BJ (cell line): ENCODE data around the gene LGALS13. TPM values are rescaled to one million over a fixed set of nuclear protein-coding genes. Genes with fewer than 3 reads are reported as not detected.

Experiments used
- CTCF ChIA-PET: fragments of 350-600 bp; formaldehyde crosslinking; extraction: SDS; loops from one replicate; lab custom pipeline; 2021; ENCODE audit warnings: antibody characterized with exemption, inconsistent platforms; lab: Yijun Ruan, JAX
- POLR2A ChIA-PET: fragments of 300-600 bp; sonication (Branson Sonifier 250); formaldehyde crosslinking; extraction: SDS; loops from one replicate; lab custom pipeline; 2021; ENCODE audit warnings: antibody characterized with exemption; lab: Charles Lee
- DNase-seq: peaks from one replicate; pipeline ENCODE4 v3.0.0-alpha.2; 2011; ENCODE audit warnings: low read depth
- H3K27me3 ChIP-seq: 2 replicates; pipeline ENCODE4 v1.6.0; 2011; ENCODE audit warnings: low read length; ENCODE audit not compliant: control insufficient read depth, insufficient read depth
- H3K36me3 ChIP-seq: 2 replicates; pipeline ENCODE4 v1.5.1; 2011; ENCODE audit warnings: low read length; ENCODE audit not compliant: control insufficient read depth, insufficient read depth
- H3K4me3 ChIP-seq: 2 replicates; pipeline ENCODE4 v1.5.1; 2011; ENCODE audit warnings: low read depth, mild to moderate bottlenecking, control low read depth, low read length
- CTCF ChIP-seq: IDR thresholded peaks from 2 replicates; pipeline ENCODE4 v1.5.1; 2011; ENCODE audit warnings: low read depth, mild to moderate bottlenecking, control low read depth, inconsistent platforms, low read length, moderate library complexity; ENCODE audit not compliant: insufficient read depth
- polyA plus RNA-seq: library from polyadenylated mRNA; depleted of rRNA; stranded (reverse); fragments of >200 nt; gene quantifications from 2 replicates; pipeline ENCODE4 v1.2.3, GENCODE V29; 2011

Gene LGALS13
- polyA plus RNA-seq, 1 experiment: not detected

- no peak for DNase-seq
- Histone ChIP-seq H3K4me3 (no peak overlapping the region), H3K27me3 (no peaks in the 10 kb centered on the region), H3K36me3 (no peaks in the 10 kb centered on the region)
- CTCF ChIA-PET: no interaction called here
- POLR2A ChIA-PET: no interaction called here
- no peak for TF ChIP-seq CTCF
Measured at GRCh38 chr19:39582891-39583625, 19.3 kb upstream of the LGALS13 start.

GRCh38 chr19:39587496-39587895 lies 14.8 kb upstream of the LGALS13 start:
- H3K36me3 ChIP-seq: no peaks in the 10 kb centered on the region
- POLR2A ChIA-PET: no interaction called here
- CTCF ChIA-PET: no interaction called here
- no peak for TF ChIP-seq CTCF
- no peaks in the 10 kb centered on the region for H3K27me3 ChIP-seq
- no peak for DNase-seq
- H3K4me3 ChIP-seq: no peak overlapping the region

- CTCF ChIA-PET: no interaction called here
- POLR2A ChIA-PET: no interaction called here
- H3K36me3 ChIP-seq: no peaks in the 10 kb centered on the region
- DNase-seq: no peak
- H3K27me3 ChIP-seq: no peaks in the 10 kb centered on the region
- TF ChIP-seq CTCF: no peak
- H3K4me3 ChIP-seq: no peak overlapping the region
Measured at GRCh38 chr19:39588066-39588465, 14.3 kb upstream of the LGALS13 start.

- ChIA-PET CTCF (interaction anchor here (0.7 kb wide), 1 partner anchor 72 kb away, joined by 3 read pairs; no protein-coding TSS in a partner anchor), POLR2A (no interaction called here)
- no peak for TF ChIP-seq CTCF
- Histone ChIP-seq H3K4me3 (no peak overlapping the region), H3K36me3 (no peaks in the 10 kb centered on the region), H3K27me3 (no peaks in the 10 kb centered on the region)
- DNase-seq: no peak
Measured at GRCh38 chr19:39590265-39590664, 12.1 kb upstream of the LGALS13 start.

GRCh38 chr19:39592381-39592780 lies 9.9 kb upstream of the LGALS13 start:
- H3K27me3 ChIP-seq: no peaks in the 10 kb centered on the region
- TF ChIP-seq CTCF: no peak
- H3K4me3 ChIP-seq: no peak overlapping the region
- CTCF ChIA-PET: no interaction called here
- no peaks in the 10 kb centered on the region for H3K36me3 ChIP-seq
- POLR2A ChIA-PET: no interaction called here
- no peak for DNase-seq
